ENCODE data around the gene WFIKKN1. TPM values are rescaled to one million over a fixed set of nuclear protein-coding genes. Genes with fewer than 3 reads are reported as not detected.

Gene WFIKKN1
- total RNA-seq, 1 donor from 2014 or later: 0.47 TPM

DNA sequence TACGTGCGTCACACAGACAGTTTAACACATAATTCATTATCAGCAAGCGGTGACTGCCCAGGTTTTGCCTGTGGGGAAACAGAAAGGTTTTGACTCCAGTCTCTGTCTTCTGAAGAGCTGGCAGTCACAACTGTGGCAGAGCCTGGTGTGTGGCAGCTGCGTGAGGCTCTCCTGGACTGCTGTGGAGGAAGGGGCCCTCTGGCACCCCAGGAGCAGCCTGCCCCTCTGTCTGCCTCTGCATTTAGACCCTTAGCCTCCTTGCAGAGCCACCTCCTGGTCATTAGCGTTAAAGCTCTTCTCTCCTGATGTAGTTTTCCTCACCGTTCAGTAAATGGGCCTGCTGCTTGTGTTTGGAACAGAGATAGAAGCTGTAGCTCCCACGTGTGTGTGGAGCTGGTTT is 30.0 kb upstream of the WFIKKN1 start:
- Mint-ChIP-seq H3K27me3 (ENCODE audit: low read depth) (no peaks in the 10 kb centered on the region), H3K27ac (ENCODE audit: unreplicated experiment) (no peak overlapping the region), H3K4me1 (ENCODE audit: low read depth) (no peaks in the 10 kb centered on the region), H3K4me3 (ENCODE audit: unreplicated experiment) (no peak overlapping the region), H3K9me3 (ENCODE audit: low read depth) (no peaks in the 10 kb centered on the region), H3K36me3 (ENCODE audit: low read depth) (peaks cover 7% of the 10 kb centered on the region)
- DNase-seq (ENCODE audit: low spot score): no peak
- TF ChIP-seq CTCF (IDR thresholded peaks at IDR 0.05): peak; percentile 62

- no peaks in the 10 kb centered on the region for H3K36me3 Mint-ChIP-seq (ENCODE audit: low read depth)
- DNase-seq (ENCODE audit: low spot score): no peak
- H3K4me1 Mint-ChIP-seq (ENCODE audit: low read depth): no peaks in the 10 kb centered on the region
- H3K27ac Mint-ChIP-seq (ENCODE audit: unreplicated experiment): no peak overlapping the region
- no peak overlapping the region for H3K4me3 Mint-ChIP-seq (ENCODE audit: unreplicated experiment)
- TF ChIP-seq CTCF (IDR thresholded peaks at IDR 0.05): no peak
- H3K27me3 Mint-ChIP-seq (ENCODE audit: low read depth): no peaks in the 10 kb centered on the region
- H3K9me3 Mint-ChIP-seq (ENCODE audit: low read depth): no peaks in the 10 kb centered on the region
Measured at GRCh38 chr16:603933-604332, 26.9 kb upstream of the WFIKKN1 start.

- no peak for DNase-seq (ENCODE audit: low spot score)
Measured at GRCh38 chr16:606656-607307, 24.0 kb upstream of the WFIKKN1 start.

DNA sequence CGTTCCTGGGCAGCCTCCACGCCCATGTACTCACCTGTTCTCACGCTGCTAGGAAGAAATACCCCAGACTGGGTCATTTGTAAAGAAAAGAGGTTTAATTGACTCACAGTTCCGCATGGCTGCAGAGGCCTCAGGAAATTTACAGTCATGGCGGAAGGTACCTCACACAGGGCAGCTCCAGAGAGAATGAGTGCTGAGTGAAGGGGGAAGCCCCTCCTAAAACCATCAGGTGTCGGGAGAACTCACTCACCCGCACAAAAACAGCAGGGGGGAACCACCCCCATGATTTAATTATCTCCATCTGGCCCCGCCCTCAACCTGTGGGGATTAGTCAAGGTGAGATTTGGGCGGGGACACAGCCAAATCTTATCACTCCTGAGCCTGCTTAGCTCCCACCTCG is 22.8 kb upstream of the WFIKKN1 start:
- Mint-ChIP-seq H3K27ac (ENCODE audit: unreplicated experiment) (no peak overlapping the region), H3K9me3 (ENCODE audit: low read depth) (no peaks in the 10 kb centered on the region), H3K27me3 (ENCODE audit: low read depth) (no peaks in the 10 kb centered on the region), H3K4me3 (ENCODE audit: unreplicated experiment) (no peak overlapping the region), H3K36me3 (ENCODE audit: low read depth) (no peaks in the 10 kb centered on the region), H3K4me1 (ENCODE audit: low read depth) (peaks cover 2% of the 10 kb centered on the region)
- no peak for DNase-seq (ENCODE audit: low spot score)
- TF ChIP-seq CTCF (IDR thresholded peaks at IDR 0.05): no peak

More at GRCh38 chr16:606656-607307, 24.0 kb upstream of the WFIKKN1 start:
- Mint-ChIP-seq H3K4me3 (ENCODE audit: unreplicated experiment) (no peak overlapping the region), H3K27ac (ENCODE audit: unreplicated experiment) (no peak overlapping the region), H3K4me1 (ENCODE audit: low read depth) (peaks cover 2% of the 10 kb centered on the region), H3K9me3 (ENCODE audit: low read depth) (no peaks in the 10 kb centered on the region), H3K27me3 (ENCODE audit: low read depth) (no peaks in the 10 kb centered on the region), H3K36me3 (ENCODE audit: low read depth) (no peaks in the 10 kb centered on the region)
- no peak for TF ChIP-seq CTCF (IDR thresholded peaks at IDR 0.05)

GRCh38 chr16:609316-609715 is 21.5 kb upstream of the WFIKKN1 start:
- H3K4me1 Mint-ChIP-seq (ENCODE audit: low read depth): peaks cover 2% of the 10 kb centered on the region

More at GRCh38 chr16:609316-609715, 21.5 kb upstream of the WFIKKN1 start:
- no peaks in the 10 kb centered on the region for H3K36me3 Mint-ChIP-seq (ENCODE audit: low read depth)
- H3K9me3 Mint-ChIP-seq (ENCODE audit: low read depth): no peaks in the 10 kb centered on the region
- H3K4me3 Mint-ChIP-seq (ENCODE audit: unreplicated experiment): no peak overlapping the region
- H3K27ac Mint-ChIP-seq (ENCODE audit: unreplicated experiment): peak overlapping the region; percentile 59
- TF ChIP-seq CTCF (IDR thresholded peaks at IDR 0.05): no peak
- no peaks in the 10 kb centered on the region for H3K27me3 Mint-ChIP-seq (ENCODE audit: low read depth)
- DNase-seq (ENCODE audit: low spot score): no peak
